Limb (tissue), 2 donors: ENCODE measurements around the gene ISLR.

Experiments
- DNase-seq, 2 donors: peaks; one replicate each; pipeline ENCODE4 v3.0.0-alpha.2; 2016; ENCODE audit errors: extremely low spot score in 2 of 2

The ISLR gene

GRCh38 chr15:74192751-74193150 is 19.2 kb downstream of the ISLR start:
- DNase-seq = no peak

GRCh38 chr15:74193299-74193718 is 19.8 kb downstream of the ISLR start:
- no peak for DNase-seq

- no peak for DNase-seq
These were observed 20.4 kb downstream of the ISLR start for GRCh38 chr15:74193905-74194304.

GRCh38 chr15:74194572-74195559 is 21.4 kb downstream of the ISLR start:
- DNase-seq = no peak

- DNase-seq = peak in 1 of 2 donors; percentile 48
These were observed 22.7 kb downstream of the ISLR start for GRCh38 chr15:74196175-74196574.

GRCh38 chr15:74197176-74197965 is 23.9 kb downstream of the ISLR start:
- DNase-seq = no peak

GRCh38 chr15:74199297-74199652 is 25.8 kb downstream of the ISLR start:
- DNase-seq = no peak

- DNase-seq = no peak
These were observed 26.9 kb downstream of the ISLR start for GRCh38 chr15:74200412-74200815.

GRCh38 chr15:74200871-74201419 is 27.4 kb downstream of the ISLR start:
- peak in 1 of 2 donors; percentile 67 for DNase-seq

GRCh38 chr15:74201710-74202420 is 28.4 kb downstream of the ISLR start:
- DNase-seq = no peak

GRCh38 chr15:74202452-74203401 is 29.2 kb downstream of the ISLR start, which contains the start of gene STRA6:
Gene STRA6, minus strand, starts transcription at chr15:74202787. Its CDS starts 520 bp downstream, at chr15:74202267.
- peak in 1 of 2 donors; percentile 77 for DNase-seq

- peak in 1 of 2 donors; percentile 64 for DNase-seq
These were observed 30.5 kb downstream of the ISLR start for GRCh38 chr15:74203914-74204431.

GRCh38 chr15:74205582-74205947 is 32.1 kb downstream of the ISLR start:
- no peak for DNase-seq

GRCh38 chr15:74206801-74207281 is 33.3 kb downstream of the ISLR start:
- no peak for DNase-seq

GRCh38 chr15:74207652-74208440 is 34.3 kb downstream of the ISLR start:
- no peak for DNase-seq

GRCh38 chr15:74208496-74208895 is 35.0 kb downstream of the ISLR start:
- DNase-seq = no peak

GRCh38 chr15:74208901-74209559 is 35.5 kb downstream of the ISLR start:
- peak; percentile 44 to 79 for DNase-seq

- DNase-seq = no peak
These were observed 36.0 kb downstream of the ISLR start for GRCh38 chr15:74209560-74209958.
